Lower leg skin (tissue), 4 donors: ENCODE measurements around the gene TBRG4. TPM values are rescaled to one million over a fixed set of nuclear protein-coding genes. Genes with fewer than 3 reads are reported as not detected.

Experiments used
- DNase-seq, 2 donors: peaks; one replicate each; pipeline ENCODE4 v3.0.0-alpha.2; 2019; ENCODE audit warnings: low spot score in 2 of 2
- H3K4me3 ChIP-seq: fragments of 200-600 bp; sonication (generic); 2 replicates; pipeline ENCODE4 v1.5.1; 2017; ENCODE audit warnings: mild to moderate bottlenecking, low read depth; ENCODE audit not compliant: poor library complexity, severe bottlenecking
- POLR2A ChIP-seq, 2 donors: fragments of 450-650 bp; IDR thresholded peaks; one replicate each; pipeline ENCODE4 v1.6.1; 2016 to 2017; ENCODE audit warnings: antibody characterized with exemption in 2 of 2, mild to moderate bottlenecking in 1 of 2, moderate library complexity in 1 of 2
- WGBS, 2 donors: methylation state at CpG; one replicate each; pipeline ENCODE4 v1.1.5; 2018; 5-methylcytosine and 5-hydroxymethylcytosine counted together
- intact Hi-C: fragments of 100-400 bp; cut with DNase I; formaldehyde crosslinking; loops from one replicate; pipeline ENCODE4 v1.15.0; 2023; ENCODE audit warnings: low total_unique reads
- total RNA-seq, 4 donors: library from RNA; depleted of rRNA; stranded (reverse); fragments of >200 nt; gene quantifications; one replicate each; pipeline ENCODE4 v1.1.0, GENCODE V29; 2016
- TF ChIP-seq, protein P1 (sequence below), 3 donors: fragments of 450-650 bp; IDR thresholded peaks; one replicate each; pipeline ENCODE4 v1.5.1; 2016; ENCODE audit warnings: antibody characterized with exemption in 3 of 3, mild to moderate bottlenecking in 3 of 3, moderate library complexity in 2 of 3

Gene TBRG4
- total RNA-seq, 4 donors from 2014 or later: 46.0 to 62.3 (median 58.1) TPM

- TF ChIP-seq, protein P1, sequence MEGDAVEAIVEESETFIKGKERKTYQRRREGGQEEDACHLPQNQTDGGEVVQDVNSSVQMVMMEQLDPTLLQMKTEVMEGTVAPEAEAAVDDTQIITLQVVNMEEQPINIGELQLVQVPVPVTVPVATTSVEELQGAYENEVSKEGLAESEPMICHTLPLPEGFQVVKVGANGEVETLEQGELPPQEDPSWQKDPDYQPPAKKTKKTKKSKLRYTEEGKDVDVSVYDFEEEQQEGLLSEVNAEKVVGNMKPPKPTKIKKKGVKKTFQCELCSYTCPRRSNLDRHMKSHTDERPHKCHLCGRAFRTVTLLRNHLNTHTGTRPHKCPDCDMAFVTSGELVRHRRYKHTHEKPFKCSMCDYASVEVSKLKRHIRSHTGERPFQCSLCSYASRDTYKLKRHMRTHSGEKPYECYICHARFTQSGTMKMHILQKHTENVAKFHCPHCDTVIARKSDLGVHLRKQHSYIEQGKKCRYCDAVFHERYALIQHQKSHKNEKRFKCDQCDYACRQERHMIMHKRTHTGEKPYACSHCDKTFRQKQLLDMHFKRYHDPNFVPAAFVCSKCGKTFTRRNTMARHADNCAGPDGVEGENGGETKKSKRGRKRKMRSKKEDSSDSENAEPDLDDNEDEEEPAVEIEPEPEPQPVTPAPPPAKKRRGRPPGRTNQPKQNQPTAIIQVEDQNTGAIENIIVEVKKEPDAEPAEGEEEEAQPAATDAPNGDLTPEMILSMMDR (IDR thresholded peaks at IDR 0.05): no peak
- TF ChIP-seq POLR2A (IDR thresholded peaks at IDR 0.05): no peak
- no peak for DNase-seq
- 100% methylated on average over 1 of the region's 1 CpG for WGBS, 2 donors
- intact Hi-C loops: no loop called here
- H3K4me3 ChIP-seq: no peak overlapping the region
Observed at GRCh38 chr7:45075355-45075644, 36.2 kb downstream of the TBRG4 start.

DNA sequence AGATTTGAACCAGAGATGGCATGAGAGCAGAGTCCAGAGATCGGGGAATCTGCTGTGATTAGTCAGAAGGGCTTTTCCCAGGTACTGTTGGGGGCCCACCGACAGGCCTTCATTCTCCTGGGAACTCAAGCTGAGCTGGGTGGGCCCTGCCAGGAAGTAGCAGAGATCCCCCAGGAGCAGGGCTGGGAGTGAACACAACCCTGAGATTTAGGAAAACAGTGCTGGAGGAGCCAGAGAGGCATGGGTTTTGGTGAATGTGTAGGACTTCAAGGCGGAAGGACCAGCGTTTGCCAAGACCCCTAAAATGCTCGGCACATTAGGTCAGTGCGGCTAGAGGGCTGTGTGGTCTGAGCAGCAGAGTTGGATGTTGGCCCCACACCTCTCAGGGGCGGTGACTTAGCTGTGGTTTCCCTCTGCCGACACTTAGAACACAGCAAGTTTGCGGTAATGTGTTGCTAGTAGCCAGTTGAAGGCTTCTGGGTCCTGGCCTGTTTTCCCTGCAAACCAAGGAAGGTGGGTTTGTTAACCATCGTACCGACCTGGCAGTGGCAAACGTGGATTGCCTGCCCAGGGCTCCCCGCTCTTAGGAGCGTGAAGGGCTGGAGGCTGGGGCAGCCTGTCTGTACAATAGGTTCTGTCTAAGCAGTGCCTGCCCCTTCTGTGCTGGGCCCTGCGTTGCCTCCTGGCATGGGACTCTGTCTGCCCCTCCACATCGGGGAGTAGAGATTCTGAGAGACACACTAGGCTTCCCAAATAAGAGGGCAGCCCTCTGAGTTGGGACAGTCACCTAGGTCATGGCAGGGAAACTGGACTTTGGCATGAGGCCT, 36.8 kb downstream of the TBRG4 start:
- H3K4me3 ChIP-seq: no peak overlapping the region
- intact Hi-C loops: no loop called here
- TF ChIP-seq, protein P1 (IDR thresholded peaks at IDR 0.05): no peak
- TF ChIP-seq POLR2A (IDR thresholded peaks at IDR 0.05): no peak
- 88 to 89% methylated on average over 16 of the region's 16 CpGs for WGBS, 2 donors
- peak in 1 of 2 donors; percentile 42 for DNase-seq

DNA sequence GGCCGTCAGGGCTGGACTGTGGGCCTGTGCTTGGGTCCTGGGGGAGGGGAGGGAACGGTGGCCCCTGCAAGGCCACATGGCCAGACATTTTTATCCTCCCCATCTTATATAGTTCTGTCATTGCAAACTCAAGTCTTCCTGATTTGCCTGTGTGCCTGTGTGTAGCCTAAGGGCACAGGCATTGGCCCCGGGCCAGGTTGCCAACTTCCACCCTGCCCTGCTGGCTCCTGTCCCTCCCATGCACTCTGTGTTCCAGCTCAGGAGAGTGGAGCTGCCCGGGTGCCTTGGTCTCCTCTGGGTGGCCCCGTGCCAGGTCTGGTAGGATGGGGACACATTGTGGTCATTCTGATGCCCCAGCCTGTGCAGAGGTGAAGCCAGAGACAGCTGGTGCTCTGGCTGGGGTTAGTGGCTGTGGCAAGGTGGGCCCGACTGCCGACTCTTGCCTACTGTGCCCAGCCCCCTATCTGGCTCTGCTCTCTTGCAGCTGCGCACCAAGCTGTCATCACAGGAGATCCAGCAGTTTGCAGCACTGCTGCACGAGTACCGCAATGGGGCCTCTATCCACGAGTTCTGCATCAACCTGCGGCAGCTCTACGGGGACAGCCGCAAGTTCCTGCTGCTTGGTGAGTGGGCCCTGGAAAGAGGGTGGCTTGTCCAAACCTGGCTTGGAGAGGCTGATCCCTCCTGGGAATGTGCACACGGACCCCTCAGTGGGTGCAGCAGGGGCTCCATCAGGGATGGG, 37.5 kb downstream of the TBRG4 start:
- H3K4me3 ChIP-seq: no peak overlapping the region
- TF ChIP-seq, protein P1 (IDR thresholded peaks at IDR 0.05): no peak
- TF ChIP-seq POLR2A (IDR thresholded peaks at IDR 0.05): no peak
- intact Hi-C loops: no loop called here
- WGBS, 2 donors: 74 to 84% methylated on average over 12 to 15 of the region's 15 CpGs
- no peak for DNase-seq

DNA sequence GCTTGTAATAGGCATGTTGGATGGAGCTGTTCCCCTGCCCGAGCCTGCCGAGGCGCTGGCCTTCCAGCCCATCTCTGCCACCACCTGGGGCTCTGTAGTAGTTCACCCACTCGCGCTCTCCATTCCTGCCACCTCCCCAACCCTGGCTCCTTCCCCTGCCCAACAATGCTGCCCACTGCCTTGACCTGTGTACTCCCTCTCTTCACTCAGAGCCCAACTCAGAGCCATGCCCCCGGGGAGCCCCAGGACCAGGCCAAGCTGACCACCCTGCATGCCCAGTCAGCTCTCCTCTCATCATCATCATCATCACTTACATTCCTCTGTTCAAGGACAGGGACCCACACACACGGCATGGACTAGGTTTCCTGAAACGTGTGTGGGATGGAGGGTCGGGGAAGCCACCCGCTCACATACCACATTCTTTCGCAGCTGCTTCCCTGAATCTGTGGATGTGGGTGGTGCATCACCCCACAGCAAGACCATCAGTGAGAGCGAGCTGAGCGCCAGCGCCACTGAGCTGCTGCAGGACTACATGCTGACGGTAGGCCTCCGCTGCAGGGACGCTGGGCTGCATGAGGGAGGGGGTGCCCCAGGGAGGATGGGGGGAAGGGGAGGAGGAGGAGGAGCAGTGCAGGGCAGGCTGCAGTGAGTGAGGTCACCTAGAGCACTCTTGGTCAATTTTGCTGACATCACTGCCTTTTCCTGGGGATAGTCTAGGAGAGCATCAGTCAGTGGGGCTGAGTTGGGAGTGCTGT, 38.3 kb downstream of the TBRG4 start:
- no peak for TF ChIP-seq POLR2A (IDR thresholded peaks at IDR 0.05)
- TF ChIP-seq, protein P1 (IDR thresholded peaks at IDR 0.05): no peak
- intact Hi-C loops: no loop called here
- 81 to 83% methylated on average over 17 of the region's 17 CpGs for WGBS, 2 donors
- DNase-seq: no peak
- no peak overlapping the region for H3K4me3 ChIP-seq

GRCh38 chr7:45072131-45073030, 39.1 kb downstream of the TBRG4 start:
- intact Hi-C loops: no loop called here
- H3K4me3 ChIP-seq: no peak overlapping the region
- no peak for DNase-seq
- 82 to 83% methylated on average over 13 of the region's 13 CpGs for WGBS, 2 donors
- TF ChIP-seq, protein P1 (IDR thresholded peaks at IDR 0.05): no peak
- no peak for TF ChIP-seq POLR2A (IDR thresholded peaks at IDR 0.05)
